ENCODE data around the gene GRK5.

Gene GRK5

GRCh38 chr10:119302591-119303253, 95.4 kb downstream of the GRK5 start:
- DNase-seq: no peak

- no peak for DNase-seq
These were observed 96.5 kb downstream of the GRK5 start for GRCh38 chr10:119303886-119304285.

- DNase-seq: no peak
These were observed 97.2 kb downstream of the GRK5 start for GRCh38 chr10:119304541-119304940.

GRCh38 chr10:119305860-119306513, 98.6 kb downstream of the GRK5 start:
- peak; percentile 89 for DNase-seq

GRCh38 chr10:119306514-119306951, 99.2 kb downstream of the GRK5 start:
- DNase-seq: peak; percentile 85

GRCh38 chr10:119306986-119307392, 99.6 kb downstream of the GRK5 start:
- DNase-seq: peak; percentile 33

GRCh38 chr10:119308089-119308488, 100.7 kb downstream of the GRK5 start:
- DNase-seq: no peak

- DNase-seq: no peak
These were observed 101.4 kb downstream of the GRK5 start for GRCh38 chr10:119308551-119309422.

GRCh38 chr10:119309423-119309770, 102.0 kb downstream of the GRK5 start:
- DNase-seq: no peak

GRCh38 chr10:119310806-119311205, 103.4 kb downstream of the GRK5 start:
- DNase-seq: no peak

- DNase-seq: no peak
These were observed 104.9 kb downstream of the GRK5 start for GRCh38 chr10:119312241-119312640.

- no peak for DNase-seq
These were observed 105.7 kb downstream of the GRK5 start for GRCh38 chr10:119313024-119313423.

- DNase-seq: peak; percentile 52
These were observed 106.3 kb downstream of the GRK5 start for GRCh38 chr10:119313644-119314043.

- DNase-seq: no peak
These were observed 106.7 kb downstream of the GRK5 start for GRCh38 chr10:119314061-119314460.

GRCh38 chr10:119314486-119314885, 107.1 kb downstream of the GRK5 start:
- DNase-seq: no peak

- DNase-seq: peak; percentile 78
These were observed 108.0 kb downstream of the GRK5 start for GRCh38 chr10:119315128-119316001.

GRCh38 chr10:119316002-119316358, 108.6 kb downstream of the GRK5 start:
- DNase-seq: no peak

- DNase-seq: no peak
These were observed 109.3 kb downstream of the GRK5 start for GRCh38 chr10:119316729-119317097.

GRCh38 chr10:119318411-119319160, 111.2 kb downstream of the GRK5 start:
- DNase-seq: no peak

GRCh38 chr10:119319161-119319919, 112.0 kb downstream of the GRK5 start:
- DNase-seq: no peak

- DNase-seq: no peak
These were observed 112.5 kb downstream of the GRK5 start for GRCh38 chr10:119319920-119320258.
